Measurements from ENCODE around the gene USP14.
"Not testable (repeated sequence)": the region's sequence is repeated elsewhere in the genome, so short reads cannot be mapped to it uniquely, and the experiment has no call there.

USP14 gene

GRCh38 chr18:158128-159036 lies at the start of gene USP14:
TSS of gene USP14 (plus strand) at chr18:158557. CDS start at chr18:158699, 142 bp downstream.
- peak; percentile 100 for DNase-seq

GRCh38 chr18:108665-109063 lies 49.7 kb upstream of the USP14 start:
- not testable (repeated sequence) for DNase-seq

GRCh38 chr18:109130-109921 lies 49.0 kb upstream of the USP14 start:
- not testable (repeated sequence) for DNase-seq

- not testable (repeated sequence) for DNase-seq
These were observed 48.5 kb upstream of the USP14 start for GRCh38 chr18:109922-110261.

- not testable (repeated sequence) for DNase-seq
These were observed 47.8 kb upstream of the USP14 start for GRCh38 chr18:110351-111201.

GRCh38 chr18:111306-112014 lies 46.9 kb upstream of the USP14 start:
- DNase-seq = no peak

- not testable (repeated sequence) for DNase-seq
These were observed 46.2 kb upstream of the USP14 start for GRCh38 chr18:112015-112733.

- not testable (repeated sequence) for DNase-seq
These were observed 37.7 kb upstream of the USP14 start for GRCh38 chr18:120539-121260.

GRCh38 chr18:135045-135444 lies 23.3 kb upstream of the USP14 start:
- DNase-seq = no peak

- DNase-seq = peak; percentile 47
These were observed 21.9 kb upstream of the USP14 start for GRCh38 chr18:136433-136832.

- no peak for DNase-seq
These were observed 21.0 kb upstream of the USP14 start for GRCh38 chr18:137327-137726.

- no peak for DNase-seq
These were observed 17.6 kb upstream of the USP14 start for GRCh38 chr18:140670-141266.

GRCh38 chr18:142624-143296 lies 15.6 kb upstream of the USP14 start:
- not testable (repeated sequence) for DNase-seq

GRCh38 chr18:148841-149240 lies 9.5 kb upstream of the USP14 start:
- DNase-seq = no peak

GRCh38 chr18:154151-154550 lies 4.2 kb upstream of the USP14 start:
- DNase-seq = peak; percentile 24

GRCh38 chr18:155688-156087 lies 2.7 kb upstream of the USP14 start:
- DNase-seq = no peak

GRCh38 chr18:156514-157230 lies 1.7 kb upstream of the USP14 start:
- no peak for DNase-seq

- peak; percentile 68 for DNase-seq
These were observed 788 bp downstream of the USP14 start for GRCh38 chr18:159037-159652.

- no peak for DNase-seq
These were observed 1.6 kb downstream of the USP14 start for GRCh38 chr18:159933-160332.
